OCI-LY7 (cell line): ENCODE results near the gene GNAQ.
"Not testable (repeated sequence)": the region's sequence is repeated elsewhere in the genome, so short reads cannot be mapped to it uniquely, and the experiment has no call there.

Source experiments
- EZH2phosphoT487 ChIP-seq: fragments of 200-600 bp; sonication (generic); IDR thresholded peaks from 2 replicates; pipeline ENCODE4 v1.6.1; 2018; ENCODE audit warnings: low read depth, borderline replicate concordance, mild to moderate bottlenecking, mixed run types, antibody characterized with exemption, low read length, moderate library complexity, mixed read lengths
- TF ChIP-seq, protein P1 (sequence below): fragments of 200-600 bp; sonication (generic); conservative IDR thresholded peaks from 2 replicates; pipeline ENCODE4 v1.5.1; 2014; ENCODE audit warnings: mild to moderate bottlenecking, antibody characterized with exemption, low read length, moderate library complexity, mixed read lengths

DNA sequence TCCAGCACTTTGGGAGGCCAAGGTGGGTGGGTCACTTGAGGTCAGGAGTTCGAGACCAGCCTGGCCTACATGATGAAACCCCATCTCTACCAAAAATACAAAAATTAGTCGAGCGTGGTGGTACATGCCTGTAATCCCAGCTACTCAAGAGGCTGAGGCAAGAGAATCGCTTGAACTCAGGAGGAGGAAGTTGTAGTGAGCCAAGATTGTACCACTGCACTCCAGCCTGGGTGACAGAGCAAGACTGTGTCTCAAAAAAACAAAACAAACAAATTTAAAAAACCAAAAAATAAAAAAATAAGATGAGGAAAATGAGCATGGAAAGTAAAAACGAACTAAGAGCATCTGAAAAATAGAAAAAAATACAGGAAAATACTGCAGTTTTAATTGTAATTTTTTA lies 152.8 kb downstream of the GNAQ start:
- TF ChIP-seq, protein P1, sequence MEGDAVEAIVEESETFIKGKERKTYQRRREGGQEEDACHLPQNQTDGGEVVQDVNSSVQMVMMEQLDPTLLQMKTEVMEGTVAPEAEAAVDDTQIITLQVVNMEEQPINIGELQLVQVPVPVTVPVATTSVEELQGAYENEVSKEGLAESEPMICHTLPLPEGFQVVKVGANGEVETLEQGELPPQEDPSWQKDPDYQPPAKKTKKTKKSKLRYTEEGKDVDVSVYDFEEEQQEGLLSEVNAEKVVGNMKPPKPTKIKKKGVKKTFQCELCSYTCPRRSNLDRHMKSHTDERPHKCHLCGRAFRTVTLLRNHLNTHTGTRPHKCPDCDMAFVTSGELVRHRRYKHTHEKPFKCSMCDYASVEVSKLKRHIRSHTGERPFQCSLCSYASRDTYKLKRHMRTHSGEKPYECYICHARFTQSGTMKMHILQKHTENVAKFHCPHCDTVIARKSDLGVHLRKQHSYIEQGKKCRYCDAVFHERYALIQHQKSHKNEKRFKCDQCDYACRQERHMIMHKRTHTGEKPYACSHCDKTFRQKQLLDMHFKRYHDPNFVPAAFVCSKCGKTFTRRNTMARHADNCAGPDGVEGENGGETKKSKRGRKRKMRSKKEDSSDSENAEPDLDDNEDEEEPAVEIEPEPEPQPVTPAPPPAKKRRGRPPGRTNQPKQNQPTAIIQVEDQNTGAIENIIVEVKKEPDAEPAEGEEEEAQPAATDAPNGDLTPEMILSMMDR, result not testable (repeated sequence)
- not testable (repeated sequence) for TF ChIP-seq EZH2phosphoT487
